NCI-H2029 (cell line): Measurements from ENCODE around the gene MPDU1.

Source experiments
- DNase-seq: peaks from one replicate; lab custom pipeline; 2025; lab: John Stamatoyannopoulos, UW

MPDU1 gene

DNA sequence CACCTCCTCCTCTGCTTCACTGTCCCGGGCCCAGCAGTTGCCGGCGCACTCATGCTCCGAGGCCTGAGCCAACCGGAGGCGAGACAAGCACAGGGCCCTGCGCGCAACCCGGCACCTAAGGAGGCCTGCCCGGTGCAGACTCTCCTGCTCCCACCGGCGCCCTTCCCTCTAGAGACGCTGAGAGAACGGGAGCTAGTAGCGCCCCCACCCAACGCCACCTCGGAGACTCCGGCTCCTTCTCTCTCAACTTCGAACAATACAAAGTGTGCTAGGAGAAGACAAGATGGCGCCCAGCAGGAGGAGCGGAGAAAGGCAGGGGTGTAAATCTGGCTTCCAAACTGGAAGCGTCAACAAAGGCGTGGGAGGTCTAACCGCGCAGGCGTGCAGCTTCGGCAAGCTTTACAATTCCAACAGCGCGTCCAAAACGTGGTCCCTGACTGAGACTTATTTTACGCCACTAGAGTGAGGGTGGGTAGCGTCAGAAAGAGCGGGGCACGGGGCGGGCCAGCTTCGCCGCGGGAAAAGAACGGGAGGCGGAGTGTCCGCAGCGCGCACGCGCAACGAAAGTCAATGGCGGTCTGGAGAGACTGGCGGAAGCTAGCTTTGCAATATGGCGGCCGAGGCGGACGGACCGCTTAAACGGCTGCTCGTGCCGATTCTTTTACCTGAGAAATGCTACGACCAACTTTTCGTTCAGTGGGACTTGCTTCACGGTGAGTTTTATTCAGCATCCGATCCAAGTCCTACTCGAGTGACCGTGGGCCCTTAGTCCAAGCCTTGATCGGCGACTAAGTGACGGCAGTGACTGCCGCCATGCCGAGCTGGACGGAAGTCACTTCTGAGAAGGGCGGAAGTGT lies at the start of gene MPDU1:
TSS of gene MPDU1 (plus strand) at position 600 of the 857 bp plus-strand sequence. CDS start at position 611, 11 bp downstream.
- DNase-seq: peak; percentile 85

DNA sequence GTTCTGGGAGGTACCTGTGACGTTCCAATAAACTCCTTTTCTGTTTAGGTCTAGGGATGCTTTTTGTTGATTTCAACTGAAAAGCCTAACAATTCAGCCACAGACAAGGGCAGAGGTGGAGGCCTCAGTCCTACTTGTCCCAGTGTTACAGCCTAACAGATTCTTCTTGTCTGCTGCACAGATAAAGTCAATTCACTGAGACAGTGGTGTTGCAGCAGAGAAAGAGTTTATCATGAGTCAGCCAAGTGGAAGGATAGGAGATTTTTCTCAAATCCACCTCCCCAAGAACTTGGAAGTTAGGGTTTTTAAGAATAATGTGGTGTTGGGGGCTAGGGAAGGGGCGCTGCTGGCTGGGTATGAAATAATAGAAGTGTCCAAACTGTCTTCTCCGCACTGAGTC lies 45.6 kb upstream of the MPDU1 start:
- no peak for DNase-seq

DNA sequence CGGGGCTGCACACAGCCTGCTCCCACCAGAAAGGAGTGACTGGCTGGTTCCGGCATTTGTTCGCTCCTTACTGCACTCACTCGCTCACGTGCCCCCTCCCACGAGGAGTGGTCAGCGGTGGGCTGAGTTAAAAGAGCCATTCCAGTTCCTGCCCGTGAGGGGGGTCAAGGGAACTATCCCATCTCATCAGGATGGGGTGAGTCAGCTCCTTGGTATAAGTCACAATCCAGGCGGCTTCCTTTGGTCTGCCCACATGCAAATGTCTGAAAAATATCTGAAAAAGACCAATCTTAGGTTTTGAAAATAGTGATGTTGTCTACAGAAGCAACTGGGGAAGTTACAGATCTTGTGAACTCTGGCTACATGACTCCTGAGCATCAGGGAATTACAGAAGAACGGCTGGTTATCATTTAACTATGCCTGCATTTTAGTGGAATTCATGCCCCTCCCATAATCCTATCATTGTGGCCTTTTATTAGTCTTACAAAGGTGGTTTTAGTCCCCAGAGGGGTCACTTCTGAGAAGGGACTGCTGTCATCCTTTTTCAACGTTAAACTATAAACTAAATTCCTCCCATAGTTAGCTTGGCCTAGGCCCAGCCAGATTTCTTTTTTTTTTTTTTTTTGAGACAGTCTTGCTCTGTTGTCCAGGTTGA lies 44.6 kb upstream of the MPDU1 start:
- no peak for DNase-seq

DNA sequence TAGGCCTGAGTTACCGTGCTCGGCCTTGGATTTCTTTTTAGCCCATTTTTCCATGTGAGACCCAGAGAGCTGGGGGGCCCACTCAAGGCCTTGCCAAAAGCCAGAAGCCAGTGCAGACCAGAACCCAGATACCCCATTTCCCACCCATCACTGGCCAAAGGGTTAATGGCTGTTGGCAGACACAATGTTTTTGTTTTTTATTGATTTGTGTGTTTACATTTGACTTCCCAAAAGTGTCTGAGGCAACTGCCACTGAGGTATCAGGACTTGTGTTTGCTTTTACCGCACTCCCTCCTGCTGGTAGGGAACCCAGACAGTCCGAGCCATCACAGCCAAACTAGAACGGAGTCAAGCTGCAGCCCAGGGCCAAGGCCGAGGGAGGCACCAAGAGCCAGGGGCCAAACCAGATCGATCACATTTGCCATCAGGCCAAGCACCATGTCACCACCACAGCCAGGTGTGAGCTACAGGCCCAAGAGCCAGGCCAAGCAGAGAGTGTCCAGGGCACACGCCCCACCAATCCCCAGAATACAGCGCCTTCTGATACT lies 42.5 kb upstream of the MPDU1 start:
- no peak for DNase-seq

DNA sequence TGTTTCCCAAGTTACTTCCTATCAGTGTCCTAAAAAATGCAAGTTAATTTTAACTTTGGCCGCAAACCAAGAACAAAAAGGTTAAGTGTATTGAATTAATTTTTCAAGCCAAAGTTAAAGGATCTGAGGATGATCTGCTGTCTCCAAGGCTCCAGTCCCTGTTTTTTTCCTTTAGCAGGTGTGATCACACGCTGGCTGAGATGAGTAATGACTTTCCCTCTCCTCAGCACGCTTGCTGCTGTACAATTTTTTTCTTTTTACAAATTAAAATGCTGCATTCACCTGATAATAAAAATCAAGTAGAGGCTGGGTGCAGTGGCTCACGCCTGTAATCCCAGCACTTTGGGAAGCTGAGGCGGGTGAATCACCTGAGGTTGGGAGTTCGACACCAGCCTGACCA lies 38.7 kb upstream of the MPDU1 start:
- no peak for DNase-seq

DNA sequence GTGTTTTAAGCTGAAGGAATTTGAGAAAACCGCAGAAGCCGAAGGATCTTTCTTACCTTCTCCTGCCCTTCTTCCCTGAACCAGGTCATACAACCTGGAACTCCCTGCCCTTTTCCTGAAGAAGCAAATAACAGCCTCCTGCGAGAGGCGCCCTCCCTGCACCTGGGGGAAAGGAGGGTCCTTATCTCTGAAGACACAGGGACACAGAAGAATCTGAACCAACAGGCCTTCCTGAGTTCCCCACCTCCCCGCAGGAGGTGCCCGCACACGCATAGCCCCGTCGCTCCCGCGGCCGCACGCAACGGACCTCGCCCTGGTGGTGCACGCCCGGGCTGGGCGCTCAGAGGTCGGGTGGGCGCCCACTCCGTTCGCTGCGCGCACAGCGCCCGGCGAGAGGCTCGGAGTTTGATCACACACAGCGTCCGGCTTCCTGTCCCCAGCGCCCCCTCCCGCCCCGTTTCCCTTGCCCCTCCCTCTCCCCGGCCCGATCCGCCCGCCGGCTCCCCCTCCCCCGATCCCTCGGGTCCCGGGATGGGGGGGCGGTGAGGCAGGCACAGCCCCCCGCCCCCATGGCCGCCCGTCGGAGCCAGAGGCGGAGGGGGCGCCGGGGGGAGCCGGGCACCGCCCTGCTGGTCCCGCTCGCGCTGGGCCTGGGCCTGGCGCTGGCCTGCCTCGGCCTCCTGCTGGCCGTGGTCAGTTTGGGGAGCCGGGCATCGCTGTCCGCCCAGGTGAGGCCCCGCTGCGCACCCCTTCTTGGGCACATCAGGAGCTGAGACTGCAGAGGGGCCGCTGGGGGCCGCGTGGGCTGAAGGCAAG lies 34.9 kb upstream of the MPDU1 start, which contains the start of gene TNFSF12:
TSS of gene TNFSF12 (plus strand) at position 474 of the 816 bp plus-strand sequence. CDS start at position 570, 96 bp downstream.
- DNase-seq: no peak

DNA sequence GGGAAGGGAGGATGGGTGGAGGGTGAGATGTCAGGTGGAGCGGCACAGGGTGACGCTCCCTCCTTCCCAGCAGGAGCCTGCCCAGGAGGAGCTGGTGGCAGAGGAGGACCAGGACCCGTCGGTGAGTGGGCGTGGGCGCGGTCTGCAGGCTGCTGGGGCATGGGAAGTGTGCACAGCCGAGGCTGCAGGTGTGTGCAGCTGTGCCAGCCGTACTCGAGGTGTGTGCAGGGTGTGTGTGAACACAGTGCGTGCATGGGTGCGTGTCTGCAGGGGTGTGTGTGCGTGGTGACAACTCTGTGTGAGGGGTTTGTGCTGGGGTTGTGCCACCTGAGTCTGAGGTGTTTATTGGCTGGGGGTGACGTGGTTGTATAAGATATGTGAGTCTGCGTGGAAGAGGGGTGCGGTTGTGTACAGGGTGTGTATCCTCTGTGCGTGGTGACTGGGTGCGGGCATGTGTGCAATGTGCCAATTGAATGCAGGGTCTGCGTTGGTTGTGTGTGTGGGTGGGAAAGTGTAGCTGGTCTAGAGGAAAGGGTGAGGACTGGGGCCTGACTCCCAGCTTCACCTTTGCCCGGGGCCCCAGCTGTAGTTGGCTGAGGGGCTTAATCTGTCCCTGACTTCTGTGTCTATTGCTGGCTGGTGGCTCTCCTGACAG lies 34.1 kb upstream of the MPDU1 start:
- no peak for DNase-seq

DNA sequence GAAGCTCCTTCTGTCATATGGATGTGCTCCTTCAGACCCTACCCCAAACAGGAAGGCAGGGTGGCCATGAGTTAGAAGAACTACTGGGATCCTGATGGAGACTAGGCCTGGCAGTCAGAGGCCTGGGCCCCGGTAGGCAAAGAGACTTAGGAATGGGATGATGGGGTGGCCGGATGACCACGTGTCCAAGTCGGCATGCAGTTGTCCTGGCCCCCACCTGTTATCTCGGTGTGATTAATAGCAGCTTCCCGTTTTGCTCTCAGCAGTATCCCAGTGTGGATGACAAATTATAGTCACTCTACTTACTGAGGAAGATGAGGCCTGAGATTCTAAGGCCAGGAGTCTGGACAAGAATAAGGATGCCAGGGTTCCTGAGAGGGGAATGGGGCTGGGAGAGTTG lies 33.3 kb upstream of the MPDU1 start:
- DNase-seq: no peak

DNA sequence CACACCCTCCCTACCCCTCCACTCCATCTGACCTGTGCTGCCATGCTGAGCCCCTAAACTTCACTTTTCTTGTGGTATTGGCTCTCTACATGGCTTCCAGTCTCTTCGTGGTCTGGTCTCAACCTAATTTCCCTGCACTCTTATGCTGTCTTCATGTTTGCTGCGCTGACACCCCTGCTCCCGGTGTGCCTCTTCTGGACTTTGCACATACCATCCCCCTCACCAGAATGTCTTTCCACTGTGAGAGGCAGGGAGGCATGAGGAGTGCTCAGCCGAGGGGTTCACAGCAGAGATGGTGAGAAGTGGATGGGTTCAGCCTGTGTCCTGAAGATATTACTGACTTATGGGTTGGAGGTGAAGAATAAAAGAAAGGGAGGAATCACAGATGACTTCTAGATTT lies 32.3 kb upstream of the MPDU1 start:
- no peak for DNase-seq

DNA sequence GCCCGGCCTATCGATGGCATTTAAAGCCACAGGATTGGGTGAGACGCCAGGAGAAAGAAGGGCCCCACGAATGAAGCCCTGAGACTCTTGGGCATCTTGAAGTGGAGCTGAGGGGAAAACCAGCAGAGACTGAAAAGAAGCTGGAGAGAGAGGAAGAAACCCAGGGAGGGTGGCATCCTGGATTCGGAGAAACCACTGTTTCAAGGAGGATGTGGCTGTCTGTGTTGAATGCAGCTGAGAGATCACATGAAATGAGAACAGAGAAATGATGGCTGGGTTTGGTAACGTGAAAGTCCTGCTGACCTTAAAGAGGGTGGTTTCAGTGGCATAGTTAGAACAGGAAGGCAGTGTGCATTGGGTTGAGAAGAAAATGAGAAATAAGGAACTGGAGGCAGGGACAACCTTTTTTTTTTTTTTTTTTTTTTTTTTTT lies 31.0 kb upstream of the MPDU1 start:
- no peak for DNase-seq

DNA sequence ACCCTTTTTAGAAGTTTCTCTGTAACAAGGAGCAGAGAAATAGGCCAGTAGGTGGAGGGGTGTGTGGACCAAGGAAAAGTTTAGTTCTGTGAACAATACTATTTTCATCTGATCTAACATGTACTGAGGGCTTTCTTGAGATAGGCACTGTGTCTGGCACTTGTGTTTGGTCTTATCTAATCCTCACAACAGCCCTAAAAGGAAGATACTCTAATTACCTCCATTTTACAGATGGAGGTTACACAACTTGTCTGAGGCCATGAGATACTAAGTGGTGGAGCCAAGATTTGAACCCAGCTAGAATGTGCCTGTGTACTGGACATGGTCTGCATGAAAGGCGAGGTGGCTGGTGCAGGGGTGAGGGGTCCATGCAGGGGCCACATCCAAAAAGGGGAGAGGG lies 30.3 kb upstream of the MPDU1 start:
- DNase-seq: no peak

DNA sequence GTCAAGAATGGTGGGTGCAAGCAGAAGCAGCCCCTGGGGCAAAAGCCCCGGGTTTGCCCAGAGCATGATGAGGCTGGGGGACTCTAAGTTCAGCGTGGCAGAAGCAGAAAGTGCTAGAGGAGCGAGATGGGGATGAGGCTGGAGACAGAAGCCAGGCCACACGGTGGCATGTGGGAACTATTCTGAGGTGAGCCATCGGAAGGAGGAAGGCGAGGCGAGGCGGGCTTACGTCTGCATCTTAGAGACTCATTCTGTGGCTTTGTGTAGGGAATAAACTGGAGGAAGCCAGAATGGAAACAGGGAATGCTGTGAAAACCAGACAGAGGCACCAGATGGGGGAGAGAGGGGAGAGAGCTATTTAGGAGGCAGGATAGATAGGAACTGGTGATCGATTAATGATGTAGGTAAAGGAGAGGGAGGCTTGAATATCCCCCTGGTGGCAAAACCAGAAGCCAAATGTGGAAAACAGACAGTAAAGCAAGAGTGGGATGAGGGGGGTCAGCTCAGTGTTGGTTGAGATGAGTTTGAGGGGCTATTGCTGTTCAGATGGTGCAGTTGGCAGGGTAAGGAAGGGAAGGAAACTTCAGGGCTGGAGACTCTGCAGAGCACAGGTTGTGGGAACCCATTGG lies 28.2 kb upstream of the MPDU1 start:
- DNase-seq: no peak

DNA sequence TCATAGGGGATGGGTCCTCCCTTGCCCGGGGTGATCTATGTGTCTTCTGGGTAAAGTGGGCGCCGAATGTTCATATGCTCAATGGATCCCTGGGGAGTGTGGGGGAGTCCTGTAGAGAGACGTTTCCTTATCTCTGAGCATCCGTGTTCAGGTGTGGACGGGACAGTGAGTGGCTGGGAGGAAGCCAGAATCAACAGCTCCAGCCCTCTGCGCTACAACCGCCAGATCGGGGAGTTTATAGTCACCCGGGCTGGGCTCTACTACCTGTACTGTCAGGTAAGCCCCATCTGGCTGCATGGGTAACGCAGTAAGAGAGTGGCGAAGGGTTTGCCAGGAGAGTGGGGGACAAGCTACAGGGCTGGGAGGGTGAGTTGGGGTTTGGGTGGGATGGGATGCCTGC lies 27.0 kb upstream of the MPDU1 start:
- no peak for DNase-seq

DNA sequence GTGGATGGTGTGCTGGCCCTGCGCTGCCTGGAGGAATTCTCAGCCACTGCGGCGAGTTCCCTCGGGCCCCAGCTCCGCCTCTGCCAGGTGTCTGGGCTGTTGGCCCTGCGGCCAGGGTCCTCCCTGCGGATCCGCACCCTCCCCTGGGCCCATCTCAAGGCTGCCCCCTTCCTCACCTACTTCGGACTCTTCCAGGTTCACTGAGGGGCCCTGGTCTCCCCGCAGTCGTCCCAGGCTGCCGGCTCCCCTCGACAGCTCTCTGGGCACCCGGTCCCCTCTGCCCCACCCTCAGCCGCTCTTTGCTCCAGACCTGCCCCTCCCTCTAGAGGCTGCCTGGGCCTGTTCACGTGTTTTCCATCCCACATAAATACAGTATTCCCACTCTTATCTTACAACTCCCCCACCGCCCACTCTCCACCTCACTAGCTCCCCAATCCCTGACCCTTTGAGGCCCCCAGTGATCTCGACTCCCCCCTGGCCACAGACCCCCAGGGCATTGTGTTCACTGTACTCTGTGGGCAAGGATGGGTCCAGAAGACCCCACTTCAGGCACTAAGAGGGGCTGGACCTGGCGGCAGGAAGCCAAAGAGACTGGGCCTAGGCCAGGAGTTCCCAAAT lies 26.4 kb upstream of the MPDU1 start:
- DNase-seq: no peak

DNA sequence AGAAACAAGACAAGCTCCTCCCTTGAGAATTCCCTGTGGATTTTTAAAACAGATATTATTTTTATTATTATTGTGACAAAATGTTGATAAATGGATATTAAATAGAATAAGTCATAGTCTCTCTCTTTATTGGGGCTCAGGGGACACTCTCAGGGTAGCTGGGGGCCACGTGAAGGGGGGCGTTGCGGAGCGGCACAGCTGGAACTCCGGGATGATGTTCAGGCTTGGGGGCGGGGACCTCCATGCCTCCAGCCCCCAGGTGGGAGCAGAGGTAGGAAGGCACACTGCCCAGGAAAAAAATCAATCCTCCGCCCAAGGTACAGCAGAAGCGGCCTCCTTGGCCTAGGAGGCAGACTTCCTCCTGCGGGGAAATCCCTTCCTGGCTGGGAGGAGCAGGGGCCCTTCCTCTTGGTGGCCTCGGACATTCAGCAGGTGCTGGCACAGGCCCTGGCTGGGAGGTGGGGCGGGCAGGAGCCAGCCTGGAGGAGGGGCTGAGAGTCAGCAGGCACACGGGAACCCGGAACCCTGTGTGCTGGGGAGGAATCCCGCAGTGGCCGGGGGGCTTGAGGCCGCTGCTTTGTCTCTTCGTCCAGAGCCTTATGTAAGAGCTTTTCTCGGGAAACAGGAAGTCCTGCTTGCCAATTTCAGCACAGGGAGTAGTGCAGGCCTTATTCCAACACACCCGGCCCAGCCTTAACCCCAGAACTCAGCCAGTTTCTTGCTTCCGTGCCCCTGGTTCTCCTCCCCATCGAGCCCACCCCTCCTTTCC lies 25.7 kb upstream of the MPDU1 start:
- peak; percentile 64 for DNase-seq

DNA sequence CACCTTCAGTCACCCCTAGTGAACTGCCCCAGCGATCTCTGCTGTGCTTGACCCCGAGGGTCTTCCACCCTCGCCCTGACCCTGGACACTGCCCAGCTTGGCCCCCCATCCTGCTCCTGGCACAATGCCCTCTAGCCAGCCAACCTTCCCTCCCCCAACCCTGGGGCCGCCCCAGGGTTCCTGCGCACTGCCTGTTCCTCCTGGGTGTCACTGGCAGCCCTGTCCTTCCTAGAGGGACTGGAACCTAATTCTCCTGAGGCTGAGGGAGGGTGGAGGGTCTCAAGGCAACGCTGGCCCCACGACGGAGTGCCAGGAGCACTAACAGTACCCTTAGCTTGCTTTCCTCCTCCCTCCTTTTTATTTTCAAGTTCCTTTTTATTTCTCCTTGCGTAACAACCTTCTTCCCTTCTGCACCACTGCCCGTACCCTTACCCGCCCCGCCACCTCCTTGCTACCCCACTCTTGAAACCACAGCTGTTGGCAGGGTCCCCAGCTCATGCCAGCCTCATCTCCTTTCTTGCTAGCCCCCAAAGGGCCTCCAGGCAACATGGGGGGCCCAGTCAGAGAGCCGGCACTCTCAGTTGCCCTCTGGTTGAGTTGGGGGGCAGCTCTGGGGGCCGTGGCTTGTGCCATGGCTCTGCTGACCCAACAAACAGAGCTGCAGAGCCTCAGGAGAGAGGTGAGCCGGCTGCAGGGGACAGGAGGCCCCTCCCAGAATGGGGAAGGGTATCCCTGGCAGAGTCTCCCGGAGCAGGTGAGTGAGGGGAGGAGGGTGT lies 24.9 kb upstream of the MPDU1 start, which contains the start of gene TNFSF13:
TSS of gene TNFSF13 (plus strand) at position 207 of the 776 bp plus-strand sequence. CDS start at position 497, 290 bp downstream.
- DNase-seq: no peak

DNA sequence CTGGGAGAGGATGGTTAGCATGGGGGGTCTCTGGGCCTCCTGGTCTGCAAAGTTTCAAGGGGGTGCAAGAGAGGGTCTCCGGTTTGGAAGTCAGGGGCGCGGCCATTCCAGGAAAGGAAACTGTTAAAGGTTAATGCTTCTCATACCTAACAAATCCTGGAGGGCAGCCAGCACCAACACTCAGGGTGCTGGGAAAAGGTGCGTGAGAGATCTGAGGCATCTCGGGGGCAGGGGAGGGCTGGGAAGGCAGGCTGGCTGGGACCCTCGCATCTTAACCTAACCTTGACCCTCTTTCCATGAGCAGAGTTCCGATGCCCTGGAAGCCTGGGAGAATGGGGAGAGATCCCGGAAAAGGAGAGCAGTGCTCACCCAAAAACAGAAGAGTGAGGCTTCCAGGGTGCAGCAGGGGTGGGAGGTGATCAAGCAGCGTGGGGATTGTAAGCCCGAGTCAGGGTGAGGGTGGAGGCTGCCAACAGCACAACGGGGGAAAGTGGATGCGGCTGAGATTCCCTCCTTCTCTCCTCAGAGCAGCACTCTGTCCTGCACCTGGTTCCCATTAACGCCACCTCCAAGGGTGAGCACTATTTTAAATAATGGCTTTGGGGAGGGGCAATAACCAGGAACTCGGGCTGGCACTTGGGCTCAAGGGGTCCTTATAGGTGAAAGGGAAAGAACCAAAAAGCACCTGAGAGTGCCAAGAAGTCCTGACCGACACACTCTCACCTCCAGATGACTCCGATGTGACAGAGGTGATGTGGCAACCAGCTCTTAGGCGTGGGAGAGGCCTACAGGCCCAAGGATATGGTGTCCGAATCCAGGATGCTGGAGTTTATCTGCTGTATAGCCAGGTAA lies 24.1 kb upstream of the MPDU1 start:
- no peak for DNase-seq
